Colon (tissue), 2 donors: ENCODE results near the gene PPIE.

Experiments used
- FAIRE-seq: peaks from 2 replicates; lab custom pipeline; 2012; peaks lifted over from hg19 to GRCh38; lab: Jason Lieb, UNC
- donor health status: control.
- donor health status: control.

PPIE gene

DNA sequence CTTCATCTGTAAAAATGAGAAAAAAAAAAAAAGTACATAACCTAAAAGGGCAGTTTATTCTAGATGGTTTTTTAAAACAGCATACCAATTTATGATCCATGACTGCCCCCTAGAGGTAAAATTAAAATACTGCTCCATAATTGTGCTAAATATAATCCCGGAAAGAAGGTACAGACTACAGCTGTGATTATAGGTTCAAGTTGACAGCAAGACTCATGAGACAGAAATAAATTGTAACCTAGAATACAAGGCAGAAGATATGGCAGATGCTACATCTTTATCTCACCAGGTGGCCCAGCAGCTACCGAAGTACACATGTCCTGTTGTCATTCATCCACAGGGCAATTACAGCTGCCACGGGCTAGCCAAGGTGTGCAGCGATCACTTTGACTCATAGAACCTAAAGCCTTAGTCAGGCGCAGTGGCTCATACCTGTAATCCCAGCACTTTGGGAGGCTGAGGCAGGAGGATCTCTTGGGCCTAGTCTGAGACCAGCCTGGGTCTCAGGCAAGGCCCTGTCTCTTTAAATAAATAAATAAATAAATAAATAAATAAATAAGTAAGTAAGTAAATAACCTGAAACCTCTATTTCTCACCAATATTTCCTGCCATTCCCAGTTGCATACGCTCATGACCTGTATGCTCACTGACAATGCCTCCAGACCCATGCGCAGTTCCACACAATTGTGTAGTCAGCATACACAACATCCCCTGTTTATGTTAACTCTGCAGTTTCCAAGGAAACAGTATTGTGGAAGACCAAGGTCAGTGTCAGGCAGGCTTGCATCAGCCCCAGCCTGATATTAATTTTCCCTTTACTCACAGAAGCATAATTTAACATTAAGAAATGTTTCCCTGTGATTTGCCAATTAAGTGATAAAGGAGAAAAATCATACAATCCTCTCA is 18.3 kb upstream of the PPIE start:
- FAIRE-seq: peak; percentile 75

GRCh38 chr1:39721664-39722063 is 17.0 kb upstream of the PPIE start:
- no peak for FAIRE-seq

GRCh38 chr1:39722495-39722894 is 16.2 kb upstream of the PPIE start:
- FAIRE-seq: no peak

- FAIRE-seq: no peak
Observed at GRCh38 chr1:39726600-39726999, 12.1 kb upstream of the PPIE start.

DNA sequence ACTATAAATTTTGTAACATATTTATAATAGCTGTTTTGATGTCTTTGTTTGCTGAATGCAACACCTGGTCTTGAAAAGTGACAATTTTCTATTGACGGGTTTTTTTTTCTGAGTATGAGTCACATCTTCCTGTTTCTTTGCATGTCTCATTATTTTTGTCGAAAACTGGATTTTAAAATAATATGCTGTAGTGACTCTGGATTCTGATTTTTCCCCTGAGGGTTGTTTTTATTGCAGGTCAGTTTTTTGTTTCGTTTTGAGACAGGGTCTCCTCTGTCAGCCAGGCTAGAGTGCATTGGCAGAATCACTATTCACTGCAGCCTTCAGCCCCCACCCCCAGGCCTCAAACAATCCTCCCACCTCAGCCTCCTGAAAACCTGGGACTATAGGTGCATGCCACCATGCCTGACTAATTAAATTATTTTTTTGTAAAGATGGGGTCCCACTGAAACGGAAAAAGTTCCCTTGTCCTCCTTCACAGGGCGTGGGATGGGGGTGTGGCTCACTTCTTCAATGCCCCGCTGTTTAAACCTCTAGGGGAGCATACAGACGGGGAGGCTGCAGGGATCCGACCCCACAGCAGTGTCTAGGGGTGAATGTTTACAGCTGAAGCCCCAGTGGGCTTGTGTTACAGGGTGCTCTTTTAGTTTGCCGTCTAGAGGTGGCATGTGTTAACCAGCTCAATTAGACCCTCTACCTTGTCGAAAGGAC is 11.3 kb upstream of the PPIE start:
- FAIRE-seq: peak; percentile 18

DNA sequence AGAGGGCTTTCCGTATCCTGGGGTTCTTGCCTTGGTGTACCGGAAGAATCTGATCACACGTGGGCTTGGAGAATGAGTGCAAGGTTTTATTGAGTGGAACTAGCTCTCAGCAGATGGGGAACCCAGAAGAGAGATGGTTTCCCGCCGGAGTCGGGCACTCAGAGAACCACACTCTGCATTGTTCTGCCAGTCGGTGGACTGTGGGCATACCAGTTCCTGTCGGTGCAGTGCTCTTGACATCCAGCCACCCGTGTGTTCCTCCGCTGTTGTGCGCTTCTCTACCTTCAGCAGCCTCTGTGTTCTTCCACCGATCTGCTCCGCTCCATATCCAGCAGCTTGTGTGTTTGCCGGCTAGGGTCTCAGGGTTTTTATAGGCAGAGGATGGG is 10.8 kb upstream of the PPIE start:
- no peak for FAIRE-seq

GRCh38 chr1:39729030-39729429 is 9.7 kb upstream of the PPIE start:
- FAIRE-seq: no peak

DNA sequence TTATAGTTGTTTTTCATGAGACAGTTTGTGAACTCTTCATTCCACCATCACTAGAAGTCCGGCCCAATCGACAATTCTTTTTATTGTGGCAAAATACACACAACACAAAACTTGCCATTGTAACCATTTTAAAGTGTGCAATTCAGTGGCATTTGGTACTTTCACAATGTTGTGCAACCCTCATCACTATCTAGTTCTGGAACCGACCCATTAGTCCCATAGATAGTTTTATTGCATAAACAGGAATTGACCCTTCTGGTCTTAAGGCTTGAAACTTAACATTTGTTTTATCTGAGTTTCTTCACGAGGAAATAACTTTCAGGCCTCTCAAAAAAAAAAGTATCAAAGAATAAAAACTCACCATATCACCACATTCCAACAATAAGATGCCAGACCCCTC is 8.8 kb upstream of the PPIE start:
- no peak for FAIRE-seq

DNA sequence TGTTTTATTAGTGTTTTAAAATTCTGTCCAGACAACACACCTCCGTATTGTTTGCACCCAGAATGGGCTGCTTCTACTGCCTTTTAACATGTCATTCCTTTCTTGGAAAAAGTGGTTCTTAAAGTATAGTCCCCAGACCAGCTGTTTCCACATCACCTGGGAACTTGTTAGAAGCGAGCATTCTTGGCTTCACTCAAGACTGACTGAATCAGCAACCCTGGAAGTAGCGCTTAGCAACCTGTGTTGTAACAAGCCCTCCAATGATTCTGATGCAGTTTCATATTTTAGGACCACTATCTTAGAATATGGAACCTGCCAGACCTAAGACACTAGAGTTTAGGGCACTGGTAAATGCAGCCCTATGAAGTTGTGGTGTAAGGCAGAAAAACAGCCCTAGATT is 6.0 kb upstream of the PPIE start:
- FAIRE-seq: no peak

DNA sequence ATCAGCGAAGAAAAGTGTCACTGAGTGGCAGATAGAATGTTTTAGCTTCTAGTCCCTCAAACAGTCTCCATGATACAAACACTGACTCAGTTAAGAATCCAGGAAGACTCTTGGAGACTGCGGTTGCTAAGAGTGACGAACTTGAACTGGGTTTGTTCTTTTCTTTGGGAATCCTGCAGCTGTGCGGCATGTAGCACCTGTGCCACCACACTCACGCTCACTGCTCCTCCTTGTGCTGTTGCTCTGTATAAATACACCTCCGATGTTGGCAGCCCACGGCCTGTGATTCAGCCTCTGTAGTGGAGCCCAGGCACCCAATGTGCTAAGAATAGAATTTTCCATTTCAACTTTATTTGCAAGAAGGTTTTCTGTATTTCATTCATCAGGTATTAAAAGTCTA is 5.5 kb upstream of the PPIE start:
- no peak for FAIRE-seq

- no peak for FAIRE-seq
Observed at GRCh38 chr1:39735731-39736130, 3.0 kb upstream of the PPIE start.

DNA sequence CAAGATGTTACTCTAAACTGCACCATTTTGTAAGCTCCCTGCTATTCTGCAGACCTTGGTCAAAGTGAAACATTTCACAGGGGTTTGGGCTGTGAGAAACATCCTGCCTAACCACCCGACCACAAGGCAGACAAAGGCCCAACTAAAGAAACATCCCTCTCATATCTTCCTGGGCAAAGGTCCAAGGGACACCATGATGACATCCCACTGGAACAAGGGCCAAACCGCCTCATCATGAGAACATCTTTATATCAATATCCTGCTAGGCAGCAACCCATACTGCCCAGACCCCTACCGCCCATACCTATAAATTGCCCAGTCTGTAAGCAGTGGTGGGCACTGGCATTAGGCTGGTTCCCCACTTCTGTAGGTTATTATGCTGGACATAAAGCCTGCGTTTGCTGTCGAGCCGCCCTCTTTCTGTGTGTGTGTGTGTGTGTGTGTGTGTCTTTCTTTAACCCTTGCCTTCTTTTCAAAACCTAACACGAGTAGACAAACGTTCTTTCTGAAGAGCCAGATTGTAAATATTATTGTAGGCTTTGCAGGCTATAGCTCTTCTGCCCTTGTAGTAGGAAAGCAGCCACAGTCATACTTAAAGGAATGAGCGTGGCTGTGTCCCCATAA is 1.0 kb upstream of the PPIE start:
- no peak for FAIRE-seq

- no peak for FAIRE-seq
Observed at GRCh38 chr1:39745016-39745670, 6.5 kb downstream of the PPIE start.

DNA sequence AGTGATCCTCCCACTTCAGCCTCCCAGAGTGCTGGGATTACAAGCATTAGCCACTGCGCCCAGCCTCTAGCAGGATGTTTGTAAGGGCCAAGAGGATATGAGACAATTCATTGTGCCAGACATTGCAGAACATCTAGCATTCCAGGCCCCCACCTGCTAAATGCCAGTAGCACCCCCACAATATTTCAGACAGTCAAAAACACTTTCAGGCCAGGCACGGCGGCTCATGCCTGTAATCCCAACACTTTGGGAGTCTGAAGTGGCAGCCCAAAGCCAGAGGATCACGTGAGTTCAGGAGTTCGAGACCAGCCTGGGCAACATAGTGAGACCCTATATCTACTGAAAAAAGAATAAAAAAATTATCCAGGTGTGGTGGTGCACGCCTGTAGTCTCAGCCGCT is 12.9 kb downstream of the PPIE start:
- no peak for FAIRE-seq

DNA sequence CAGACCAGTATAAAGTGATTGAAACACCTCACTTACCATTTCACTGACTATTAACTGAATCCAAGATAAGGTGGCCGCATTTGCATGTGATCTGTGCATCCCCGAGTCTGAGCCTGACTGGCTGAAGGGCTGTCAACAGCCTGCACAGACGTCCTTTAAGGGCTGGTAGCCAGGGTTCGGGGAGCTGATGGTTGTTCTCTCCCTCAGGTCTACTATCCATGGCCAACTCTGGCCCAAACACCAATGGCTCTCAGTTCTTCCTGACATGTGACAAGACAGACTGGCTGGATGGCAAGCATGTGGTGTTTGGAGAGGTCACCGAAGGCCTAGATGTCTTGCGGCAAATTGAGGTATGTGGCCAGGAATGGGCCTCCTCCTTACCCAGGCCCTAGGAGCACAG is 14.0 kb downstream of the PPIE start:
- FAIRE-seq: no peak

GRCh38 chr1:39753132-39754025 is 14.7 kb downstream of the PPIE start:
- no peak for FAIRE-seq

GRCh38 chr1:39754026-39754570 is 15.4 kb downstream of the PPIE start:
- no peak for FAIRE-seq

DNA sequence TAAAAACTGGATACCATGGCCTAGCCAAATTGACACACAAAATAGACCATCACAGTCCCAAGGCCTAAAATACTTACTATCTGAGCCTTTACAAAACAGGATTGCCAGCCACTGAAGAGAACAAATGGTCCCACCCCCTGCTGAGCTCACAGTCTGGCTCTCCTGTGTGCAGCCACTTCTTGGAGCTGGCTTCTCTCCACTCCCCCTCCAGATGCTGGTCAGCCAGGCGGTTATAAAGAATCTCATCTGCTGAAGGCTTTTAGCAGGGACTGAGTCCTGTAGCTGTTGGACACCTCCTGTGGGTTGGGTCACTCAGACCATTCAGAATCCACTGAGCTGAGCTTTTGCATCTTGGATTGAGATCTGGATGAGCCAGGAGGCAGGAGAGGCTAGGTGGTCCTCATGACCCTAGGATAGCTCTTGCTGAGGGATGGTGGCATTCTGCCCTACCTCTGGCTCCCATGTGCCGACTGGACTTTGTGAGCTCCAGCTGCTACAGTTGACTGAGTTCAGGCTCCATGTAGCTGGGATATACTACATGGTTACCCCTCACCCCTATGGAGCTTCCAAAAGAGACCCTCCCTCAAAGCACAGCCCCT is 16.3 kb downstream of the PPIE start:
- FAIRE-seq: no peak

DNA sequence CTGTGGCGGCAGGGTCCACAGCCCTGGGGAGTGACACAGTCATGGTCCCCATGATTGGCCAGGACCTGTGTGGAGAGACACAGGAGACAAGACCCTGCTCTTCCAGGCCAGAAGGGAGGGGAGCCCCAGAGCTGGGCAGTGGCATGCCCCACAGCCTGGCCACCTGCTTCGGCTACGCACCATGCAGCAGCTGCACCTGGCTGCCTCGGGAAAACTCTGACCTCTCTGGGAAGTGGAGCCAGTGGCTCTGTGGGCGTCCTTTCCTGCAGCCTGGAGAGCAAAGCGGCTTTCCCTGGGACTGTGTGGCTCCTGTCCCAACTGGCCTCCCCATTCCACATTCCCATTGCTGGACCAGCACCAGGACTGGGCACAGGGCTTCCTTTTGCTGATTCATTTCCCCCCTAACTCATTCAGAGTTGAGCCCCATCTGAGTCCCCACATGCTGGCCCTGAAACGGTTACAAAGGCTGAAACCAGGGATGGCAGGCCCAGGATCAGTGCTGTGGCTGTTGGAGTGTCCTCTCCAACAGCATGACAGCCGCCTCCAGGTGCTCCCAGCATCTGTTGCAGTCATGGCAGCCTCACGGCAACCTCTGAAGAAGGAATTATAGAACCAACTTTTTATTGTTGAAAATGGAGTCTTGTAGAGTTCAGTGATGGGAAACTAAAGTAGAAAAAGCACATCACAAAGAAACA is 17.4 kb downstream of the PPIE start:
- FAIRE-seq: no peak

DNA sequence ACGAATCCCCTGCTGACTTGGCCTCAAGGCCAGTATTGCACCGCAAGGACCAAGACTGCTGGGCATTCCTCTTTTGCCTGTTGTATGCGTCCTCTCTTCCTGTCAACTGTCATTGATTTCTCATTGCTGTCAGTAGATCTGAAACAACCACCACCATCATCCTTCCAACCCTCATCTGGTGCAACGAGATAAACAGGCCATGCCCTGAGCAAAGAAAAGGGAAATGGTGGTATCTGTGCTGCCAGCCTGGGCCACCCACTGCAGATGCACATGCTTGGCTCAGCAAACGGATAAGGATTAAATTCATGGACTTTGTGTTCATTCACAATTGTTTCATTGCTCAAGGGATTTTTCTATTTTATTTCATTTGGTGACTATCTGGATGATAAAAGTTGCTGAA is 18.8 kb downstream of the PPIE start:
- no peak for FAIRE-seq
